Measurements from ENCODE around the gene DHFR.

The DHFR gene

DNA sequence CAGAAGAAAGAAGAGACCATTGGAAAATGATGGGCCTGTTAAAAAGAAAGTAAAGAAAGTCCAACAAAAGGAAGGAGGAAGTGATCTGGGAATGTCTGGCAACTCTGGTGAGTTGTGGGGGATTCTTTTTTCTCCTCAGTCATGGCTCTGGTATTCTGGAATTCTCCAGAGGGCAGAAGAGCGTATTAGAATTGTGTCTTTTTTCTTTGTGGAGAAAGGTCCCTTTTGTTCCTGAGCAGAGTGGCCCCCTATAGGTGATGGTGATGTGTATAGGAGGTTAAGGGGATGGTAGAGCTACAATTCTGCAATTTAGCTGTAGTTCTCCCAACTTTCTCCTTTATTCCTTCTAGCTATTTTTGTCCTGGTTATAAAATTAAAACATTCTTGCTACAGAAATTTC, 1.6 kb upstream of the DHFR start:
- no peak overlapping the region for H3K4me3 ChIP-seq (ENCODE audit: low read depth, low read length)
- TF ChIP-seq CTCF (IDR thresholded peaks at IDR 0.05; ENCODE audit: insufficient read depth, low read depth, low read length, missing control alignments): peak; percentile 26
- DNase-seq (ENCODE audit: low read depth): no peak

DNA sequence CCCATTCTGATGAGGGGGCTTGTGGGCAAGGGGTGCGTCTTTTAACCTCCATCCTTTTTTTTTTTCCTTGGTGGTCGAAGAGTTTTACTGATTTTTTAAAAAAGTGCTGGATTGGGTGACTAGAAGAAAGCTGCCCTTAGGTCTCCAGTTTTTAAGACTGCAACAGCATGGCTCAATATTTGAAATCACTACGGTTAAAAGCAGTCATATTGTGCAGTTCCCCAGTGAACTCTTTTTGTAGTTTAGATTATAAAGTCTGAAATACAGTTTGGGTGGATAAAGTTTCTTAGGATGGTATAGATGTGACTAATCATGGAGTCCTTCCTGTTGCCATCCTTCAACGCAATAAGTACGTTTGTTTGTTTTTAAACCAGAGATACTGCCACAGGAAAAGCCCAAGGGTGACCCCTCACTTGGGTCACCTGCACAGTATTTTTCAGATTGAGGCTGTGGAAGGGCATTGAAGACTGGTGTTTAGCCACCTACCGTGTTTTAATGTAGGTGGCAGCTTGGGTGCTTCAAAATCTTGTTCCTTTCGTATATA, 520 bp upstream of the DHFR start:
- peak overlapping the region; percentile 96 for H3K4me3 ChIP-seq (ENCODE audit: low read depth, low read length)
- TF ChIP-seq CTCF (IDR thresholded peaks at IDR 0.05; ENCODE audit: insufficient read depth, low read depth, low read length, missing control alignments): no peak
- DNase-seq (ENCODE audit: low read depth): peak; percentile 35

DNA sequence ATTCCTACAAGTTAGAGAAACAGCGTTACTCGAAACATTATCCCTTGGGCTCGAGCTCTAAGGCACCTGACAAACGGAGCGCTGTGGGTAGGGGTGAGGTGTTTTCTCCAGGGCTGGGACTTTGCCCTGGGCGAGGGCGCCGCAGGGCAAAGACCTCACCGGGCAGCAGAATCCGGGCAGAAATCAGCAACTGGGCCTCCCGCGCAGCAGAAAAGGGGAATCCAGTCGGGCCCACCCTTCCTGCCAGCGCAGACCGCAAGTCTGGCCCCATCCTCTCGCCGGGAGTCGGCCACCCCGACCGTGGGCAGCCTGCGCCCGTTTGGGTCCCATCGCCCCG, 761 bp downstream of the DHFR start:
- TF ChIP-seq CTCF (IDR thresholded peaks at IDR 0.05; ENCODE audit: insufficient read depth, low read depth, low read length, missing control alignments): no peak
- DNase-seq (ENCODE audit: low read depth): peak; percentile 64
- H3K4me3 ChIP-seq (ENCODE audit: low read depth, low read length): peak overlapping the region; percentile 58

GRCh38 chr5:80653502-80653901, 1.3 kb downstream of the DHFR start:
- H3K4me3 ChIP-seq (ENCODE audit: low read depth, low read length): peak overlapping the region; percentile 58
- no peak for DNase-seq (ENCODE audit: low read depth)

GRCh38 chr5:80646926-80647325, 7.9 kb downstream of the DHFR start:
- DNase-seq (ENCODE audit: low read depth): no peak
- no peak for TF ChIP-seq CTCF (IDR thresholded peaks at IDR 0.05; ENCODE audit: insufficient read depth, low read depth, low read length, missing control alignments)
- no peak overlapping the region for H3K4me3 ChIP-seq (ENCODE audit: low read depth, low read length)

More at GRCh38 chr5:80653502-80653901, 1.3 kb downstream of the DHFR start:
- TF ChIP-seq CTCF (IDR thresholded peaks at IDR 0.05; ENCODE audit: insufficient read depth, low read depth, low read length, missing control alignments): no peak

GRCh38 chr5:80644900-80645299, 9.9 kb downstream of the DHFR start:
- no peak for TF ChIP-seq CTCF (IDR thresholded peaks at IDR 0.05; ENCODE audit: insufficient read depth, low read depth, low read length, missing control alignments)
- DNase-seq (ENCODE audit: low read depth): no peak

GRCh38 chr5:80641353-80641752, 13.4 kb downstream of the DHFR start:
- TF ChIP-seq CTCF (IDR thresholded peaks at IDR 0.05; ENCODE audit: insufficient read depth, low read depth, low read length, missing control alignments): no peak
- no peak overlapping the region for H3K4me3 ChIP-seq (ENCODE audit: low read depth, low read length)
- no peak for DNase-seq (ENCODE audit: low read depth)

More at GRCh38 chr5:80644900-80645299, 9.9 kb downstream of the DHFR start:
- no peak overlapping the region for H3K4me3 ChIP-seq (ENCODE audit: low read depth, low read length)
